HG03159 (cell line): ENCODE data around the gene DOP1B.
"Not testable (repeated sequence)": the region's sequence is repeated elsewhere in the genome, so short reads cannot be mapped to it uniquely, and the experiment has no call there.

Experiments
- ATAC-seq: cut with Tn5 transposase; IDR thresholded peaks from one replicate; pipeline ENCODE4 v1.9.1; 2021; ENCODE audit warnings: mild to moderate bottlenecking, moderate library complexity; ENCODE audit not compliant: unreplicated experiment

Gene DOP1B

GRCh38 chr21:36170823-36171222 lies 14.2 kb downstream of the DOP1B start:
- ATAC-seq = no peak

DNA sequence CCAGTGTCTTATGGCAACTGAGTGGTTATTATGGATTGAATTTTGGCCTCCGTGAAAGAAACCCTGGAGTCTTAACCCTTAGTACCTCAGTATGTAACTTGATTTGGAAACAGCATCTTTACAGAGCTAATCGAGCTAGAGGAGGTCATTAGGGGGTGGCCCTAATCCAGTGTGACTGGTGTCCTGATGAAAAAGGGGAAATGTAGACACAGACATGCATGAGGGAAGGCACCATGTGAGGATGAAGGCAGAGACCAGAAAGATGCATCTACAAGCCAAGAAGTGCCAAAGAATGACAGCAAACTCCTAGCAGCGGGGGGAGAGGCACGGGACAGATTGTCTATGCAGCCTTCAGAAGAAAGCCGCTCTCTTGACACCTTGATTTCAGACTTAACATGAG lies 14.7 kb downstream of the DOP1B start:
- no peak for ATAC-seq

DNA sequence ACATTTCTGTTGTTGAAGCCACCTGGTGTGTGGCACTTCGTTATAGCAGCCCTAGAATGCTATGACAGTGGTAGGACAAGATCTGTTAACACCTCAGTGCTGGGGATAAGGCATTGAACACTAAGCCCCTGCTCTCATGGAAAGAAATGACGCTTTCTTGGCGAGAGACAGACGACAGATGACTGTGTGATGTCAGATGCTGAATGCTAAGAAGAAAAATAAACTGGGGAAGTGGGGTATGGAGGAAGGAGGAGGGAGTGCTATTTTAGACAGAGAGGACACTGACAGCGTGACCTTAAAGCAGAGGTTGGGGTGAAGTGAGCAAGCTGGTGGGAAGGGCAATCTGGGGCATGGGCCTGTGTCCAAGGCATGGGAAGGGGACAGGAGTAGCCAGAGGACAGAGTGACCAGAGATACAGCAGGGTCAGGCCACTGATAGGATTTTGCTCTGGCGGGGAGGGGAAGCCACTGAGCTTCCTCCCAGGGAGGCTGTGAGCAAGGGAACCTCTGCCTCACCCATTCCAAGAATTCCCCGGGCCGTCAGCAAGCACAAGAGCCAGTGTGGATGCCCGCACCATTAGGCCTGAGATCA lies 15.2 kb downstream of the DOP1B start:
- ATAC-seq = no peak

GRCh38 chr21:36174780-36175179 lies 18.2 kb downstream of the DOP1B start:
- ATAC-seq = no peak

- no peak for ATAC-seq
Measured at GRCh38 chr21:36175771-36176565, 19.3 kb downstream of the DOP1B start.

- ATAC-seq = no peak
Measured at GRCh38 chr21:36178349-36178748, 21.7 kb downstream of the DOP1B start.

GRCh38 chr21:36179145-36179544 lies 22.5 kb downstream of the DOP1B start:
- no peak for ATAC-seq

DNA sequence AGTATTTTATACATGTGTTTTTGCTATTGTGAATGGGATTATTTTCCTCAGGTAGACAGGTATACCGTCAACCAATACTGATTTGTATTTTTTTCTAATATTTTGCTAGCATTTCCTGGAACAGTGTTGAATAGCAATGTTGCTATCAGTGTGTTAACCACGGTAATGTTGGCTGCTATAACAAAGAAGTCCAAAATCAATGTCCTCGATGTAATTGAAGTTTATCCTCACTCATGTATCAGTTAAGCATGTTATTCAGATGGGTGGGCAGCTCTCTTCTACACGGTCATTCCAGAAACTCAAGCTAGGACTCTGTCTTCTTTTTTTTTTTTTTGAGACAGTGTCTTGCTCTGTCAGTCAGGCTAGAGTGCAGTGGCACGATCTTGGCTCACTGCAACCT lies 24.3 kb downstream of the DOP1B start:
- no peak for ATAC-seq

GRCh38 chr21:36183144-36183795 lies 26.6 kb downstream of the DOP1B start:
- ATAC-seq = no peak

DNA sequence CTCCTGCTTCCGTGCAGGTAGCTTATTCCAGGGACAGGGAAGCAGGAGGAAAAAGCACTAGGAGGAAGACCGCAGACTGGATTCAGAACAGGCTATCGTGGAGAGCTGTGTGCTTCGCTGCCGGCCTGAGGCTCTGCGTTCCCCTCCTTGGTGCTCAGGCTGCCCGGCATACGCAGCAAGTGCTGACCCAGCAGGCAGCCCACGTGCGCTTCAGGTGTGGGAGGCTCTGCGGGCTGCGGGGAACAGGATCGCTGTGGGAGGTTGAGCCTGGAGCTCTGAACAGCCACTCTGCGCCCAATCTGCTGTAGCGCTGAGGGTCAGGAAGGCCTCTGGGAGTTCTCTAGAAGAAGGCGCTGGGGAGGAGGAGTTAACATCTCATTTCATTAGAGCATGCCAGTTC lies 27.9 kb downstream of the DOP1B start:
- ATAC-seq = no peak

DNA sequence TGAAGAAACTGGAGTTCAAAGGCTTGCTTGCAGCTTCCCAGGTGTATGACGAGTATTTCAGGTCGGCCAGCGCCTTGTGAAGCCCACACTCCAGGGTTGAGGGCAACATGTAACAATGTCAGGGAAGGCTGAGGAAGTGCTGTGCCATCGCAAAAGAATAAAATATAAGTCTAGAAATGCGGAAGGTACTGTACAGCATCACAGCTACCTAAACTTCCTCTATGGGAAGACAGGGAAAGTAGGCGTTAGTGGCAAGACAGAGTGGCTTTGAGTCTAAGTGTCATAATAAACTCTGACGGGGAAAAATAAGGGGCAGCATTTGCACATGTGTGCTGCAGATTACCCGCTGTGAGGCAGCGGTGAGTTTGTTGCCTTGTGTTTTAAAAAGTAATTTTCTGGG lies 28.9 kb downstream of the DOP1B start:
- no peak for ATAC-seq

DNA sequence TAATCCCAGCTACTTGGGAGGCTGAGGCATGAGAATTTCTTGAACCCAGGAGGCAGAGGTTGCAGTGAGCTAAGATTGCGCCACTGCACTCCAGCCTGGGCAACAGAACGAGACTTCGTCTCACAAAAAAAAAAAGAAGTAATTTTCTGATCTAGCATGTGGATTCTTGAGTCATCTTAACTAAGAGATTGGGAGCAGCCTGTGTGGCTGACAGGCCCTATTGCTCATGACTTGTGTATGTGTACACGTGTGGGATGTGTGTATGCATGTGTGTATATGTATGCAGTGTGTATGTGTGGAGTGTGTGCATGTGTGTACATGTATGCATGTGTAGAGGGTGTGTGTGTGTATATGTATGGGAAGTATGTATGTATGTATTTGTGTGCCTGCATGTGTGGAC lies 29.5 kb downstream of the DOP1B start:
- ATAC-seq = no peak

- ATAC-seq = no peak
Measured at GRCh38 chr21:36186506-36187399, 30.1 kb downstream of the DOP1B start.

DNA sequence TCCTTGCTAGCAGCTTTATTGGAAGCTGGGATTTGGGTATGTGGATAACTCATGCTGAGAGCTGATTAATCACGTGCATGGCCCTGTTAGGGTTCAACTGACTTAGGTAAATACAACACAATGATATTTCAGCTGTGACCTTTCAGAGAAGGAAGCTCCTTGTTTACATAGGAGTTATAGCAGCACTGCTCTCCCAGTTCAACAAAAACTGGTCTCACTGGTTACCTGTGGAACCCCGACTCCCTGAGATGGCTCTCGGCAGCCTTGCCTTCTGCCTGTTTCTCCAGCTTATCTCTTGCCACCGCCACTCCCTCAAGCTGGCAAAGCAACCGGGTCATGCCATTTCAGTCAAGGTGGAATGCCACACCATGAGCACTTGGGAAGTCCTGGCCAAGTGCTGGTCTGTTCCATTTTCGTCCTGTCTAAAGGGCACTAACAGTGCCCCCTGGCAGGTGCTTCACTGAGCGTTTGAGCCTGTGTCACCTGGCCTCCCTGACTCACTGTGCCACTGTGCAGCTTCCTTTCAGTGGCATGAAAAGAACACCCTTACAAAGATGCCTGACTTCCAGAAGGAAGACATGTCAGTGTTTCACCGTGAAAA lies 31.6 kb downstream of the DOP1B start:
- ATAC-seq = no peak

GRCh38 chr21:36188937-36189336 lies 32.3 kb downstream of the DOP1B start:
- no peak for ATAC-seq

DNA sequence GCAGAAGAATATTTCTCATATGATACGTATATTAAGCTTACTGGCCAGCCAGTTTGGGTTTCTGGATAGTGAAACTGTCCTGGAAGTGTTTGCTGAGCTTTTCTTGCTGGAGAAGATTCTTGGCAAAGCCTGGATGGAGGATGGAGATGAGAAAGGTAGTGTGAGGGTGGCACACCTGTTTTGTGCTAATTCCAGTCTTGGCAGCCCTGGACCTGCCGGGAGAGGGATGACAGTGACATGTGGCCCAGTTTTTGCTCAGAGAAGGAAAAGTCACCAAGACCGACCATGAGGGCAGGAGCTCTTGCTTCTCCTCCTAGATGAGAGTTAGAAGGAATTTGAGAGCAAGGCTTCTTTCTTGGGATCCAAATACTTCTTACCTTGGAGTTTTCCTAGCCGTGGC lies 34.1 kb downstream of the DOP1B start:
- ATAC-seq = no peak

DNA sequence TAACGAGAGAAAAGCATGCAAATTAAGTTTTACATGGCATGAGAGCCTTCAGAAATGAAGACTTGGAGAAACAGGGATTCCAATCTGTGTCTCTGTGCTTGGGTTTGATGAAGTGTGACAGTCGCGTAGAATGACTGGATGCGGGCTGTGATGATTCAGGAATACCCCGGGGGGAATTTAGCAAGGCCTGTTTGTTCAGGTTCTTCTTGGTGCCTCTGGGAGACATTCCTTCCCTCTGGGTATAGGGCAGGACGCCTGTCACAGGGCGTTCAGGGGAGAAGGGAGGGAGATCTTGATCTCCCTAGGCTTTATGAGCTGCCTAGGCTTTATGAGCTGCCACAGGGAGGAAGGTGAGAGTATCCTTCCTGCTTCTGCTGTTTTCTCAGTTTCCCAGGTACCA lies 36.6 kb downstream of the DOP1B start:
- ATAC-seq = no peak

GRCh38 chr21:36194024-36194423 lies 37.4 kb downstream of the DOP1B start:
- ATAC-seq = no peak

DNA sequence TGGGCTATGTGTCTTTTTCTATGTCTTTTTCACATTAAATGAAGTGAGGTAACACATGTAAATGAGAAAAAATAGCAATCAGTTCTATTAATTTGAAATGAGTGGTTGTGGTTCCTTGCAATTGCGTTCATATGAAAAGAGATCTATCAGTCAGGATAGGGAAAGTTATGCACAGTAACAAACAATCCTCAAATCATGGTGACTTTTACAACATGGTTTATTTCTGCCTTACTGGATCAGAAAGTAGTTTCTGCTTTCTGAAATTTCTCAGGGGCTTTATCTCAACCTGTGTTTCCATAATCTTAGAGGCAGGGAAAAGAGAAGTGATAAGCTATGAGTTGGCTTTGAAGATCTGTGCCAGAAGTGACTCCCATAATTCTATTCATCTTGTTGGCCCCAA lies 39.0 kb downstream of the DOP1B start:
- ATAC-seq = no peak

GRCh38 chr21:36199021-36199420 lies 42.4 kb downstream of the DOP1B start:
- ATAC-seq = no peak

DNA sequence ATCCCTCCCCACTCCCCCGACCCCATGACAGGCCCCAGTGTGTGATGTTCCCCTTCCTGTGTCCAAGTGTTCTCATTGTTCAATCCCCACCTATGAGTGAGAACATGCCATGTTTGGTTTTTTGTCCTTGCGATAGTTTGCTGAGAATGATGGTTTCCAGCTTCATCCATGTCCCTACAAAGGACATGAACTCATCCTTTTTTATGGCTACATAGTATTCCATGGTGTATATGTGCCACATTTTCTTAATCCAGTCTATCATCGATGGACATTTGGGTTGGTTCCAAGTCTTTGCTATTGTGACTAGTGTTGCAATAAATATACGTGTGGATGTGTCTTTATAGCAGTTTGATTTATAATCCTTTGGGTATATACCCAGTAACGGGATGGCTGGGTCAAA lies 43.0 kb downstream of the DOP1B start:
- not testable (repeated sequence) for ATAC-seq
